ENCODE results near the gene CCDC88C. TPM values are rescaled to one million over a fixed set of nuclear protein-coding genes. Genes with fewer than 3 reads are reported as not detected.

CCDC88C gene
- total RNA-seq, 1 experiment from 2014 or later = 64.8 TPM

GRCh38 chr14:91406451-91406850, 11.2 kb downstream of the CCDC88C start:
- CTCF ChIA-PET = interaction anchor here (1.3 to 1.7 kb wide), 2 partner anchors 52 to 83 kb away, joined by 3 to 8 read pairs; no protein-coding TSS in a partner anchor

GRCh38 chr14:91405724-91406435, 11.7 kb downstream of the CCDC88C start:
- peak overlapping the region; percentile 19 for H3K27ac Mint-ChIP-seq
- H3K4me3 Mint-ChIP-seq = no peak overlapping the region
- peaks cover 37% of the 10 kb centered on the region for H3K4me1 Mint-ChIP-seq
- ATAC-seq (no peak), DNase-seq (ENCODE audit: low spot score) (no peak)
- POLR2A ChIA-PET = no interaction called here
- H3K27me3 Mint-ChIP-seq (ENCODE audit: low read depth) = no peaks in the 10 kb centered on the region
- peaks cover 24% of the 10 kb centered on the region for H3K36me3 Mint-ChIP-seq
- TF ChIP-seq ZNF425 (CRISPR knock-in tag; conservative IDR thresholded peaks at IDR 0.05) (no peak), MAX (CRISPR knock-in tag; IDR thresholded peaks at IDR 0.05) (no peak), ARID4B (CRISPR knock-in tag; IDR thresholded peaks at IDR 0.05; ENCODE audit: borderline replicate concordance) (no peak), EMX1 (CRISPR knock-in tag; IDR thresholded peaks at IDR 0.05) (no peak), CBFB (CRISPR knock-in tag; IDR thresholded peaks at IDR 0.05; ENCODE audit: low read depth) (no peak), ZNF138 (CRISPR knock-in tag; conservative IDR thresholded peaks at IDR 0.05) (no peak), ATF1 (CRISPR knock-in tag; IDR thresholded peaks at IDR 0.05) (no peak), NFE2L1 (CRISPR knock-in tag; IDR thresholded peaks at IDR 0.05) (no peak), MYBL2 (CRISPR knock-in tag; IDR thresholded peaks at IDR 0.05) (no peak)
- H3K9me3 Mint-ChIP-seq = peaks cover 4% of the 10 kb centered on the region; the same call in 1 of the 2 replicates
- CTCF ChIA-PET = interaction anchor here (1.3 to 1.7 kb wide), 2 partner anchors 51 to 83 kb away, joined by 3 to 8 read pairs; no protein-coding TSS in a partner anchor

More at GRCh38 chr14:91406451-91406850, 11.2 kb downstream of the CCDC88C start:
- H3K36me3 Mint-ChIP-seq = peaks cover 24% of the 10 kb centered on the region
- no peaks in the 10 kb centered on the region for H3K27me3 Mint-ChIP-seq (ENCODE audit: low read depth)
- POLR2A ChIA-PET = no interaction called here
- no peak for ATAC-seq
- peak overlapping the region; percentile 19 for H3K27ac Mint-ChIP-seq
- peaks cover 41% of the 10 kb centered on the region for H3K4me1 Mint-ChIP-seq
- DNase-seq (ENCODE audit: low spot score) = no peak
- no peak overlapping the region for H3K4me3 Mint-ChIP-seq
- H3K9me3 Mint-ChIP-seq = peaks cover 4% of the 10 kb centered on the region; the same call in 1 of the 2 replicates
- TF ChIP-seq MYBL2 (CRISPR knock-in tag; IDR thresholded peaks at IDR 0.05) = no peak
- TF ChIP-seq FOXP4 (CRISPR knock-in tag; IDR thresholded peaks at IDR 0.05) = no peak

GRCh38 chr14:91405241-91405721, 12.3 kb downstream of the CCDC88C start:
- no peak overlapping the region for H3K27ac Mint-ChIP-seq
- H3K9me3 Mint-ChIP-seq = peaks cover 4% of the 10 kb centered on the region; the same call in 1 of the 2 replicates
- CTCF ChIA-PET = interaction anchor here (1.3 to 1.7 kb wide), 2 partner anchors 50 to 82 kb away, joined by 3 to 8 read pairs; no protein-coding TSS in a partner anchor
- no peak for ATAC-seq
- peaks cover 37% of the 10 kb centered on the region for H3K4me1 Mint-ChIP-seq
- no peaks in the 10 kb centered on the region for H3K27me3 Mint-ChIP-seq (ENCODE audit: low read depth)
- POLR2A ChIA-PET = no interaction called here
- peaks cover 23% of the 10 kb centered on the region for H3K36me3 Mint-ChIP-seq
- DNase-seq (ENCODE audit: low spot score) = no peak
- no peak overlapping the region for H3K4me3 Mint-ChIP-seq
- no peak for TF ChIP-seq ETV6 (CRISPR knock-in tag; IDR thresholded peaks at IDR 0.05)
- no peak for TF ChIP-seq SMAD3 (CRISPR knock-in tag; IDR thresholded peaks at IDR 0.05; ENCODE audit: borderline replicate concordance)
- no peak for TF ChIP-seq ZNF416 (CRISPR knock-in tag; IDR thresholded peaks at IDR 0.05)
- TF ChIP-seq AFF4 (CRISPR knock-in tag; IDR thresholded peaks at IDR 0.05; ENCODE audit: borderline replicate concordance) = no peak
- no peak for TF ChIP-seq SP1 (CRISPR knock-in tag; conservative IDR thresholded peaks at IDR 0.05)
- TF ChIP-seq HMGA2 (CRISPR knock-in tag; IDR thresholded peaks at IDR 0.05) = no peak
- TF ChIP-seq E2F4 (CRISPR knock-in tag; IDR thresholded peaks at IDR 0.05; ENCODE audit: borderline replicate concordance, low read depth) = no peak
